C4-2B (cell line): ENCODE data around the gene KIR2DL1.
"Not testable (repeated sequence)": the region's sequence is repeated elsewhere in the genome, so short reads cannot be mapped to it uniquely, and the experiment has no call there.

ENCODE experiments used
- ZFX ChIP-seq: fragments of 450-650 bp; IDR thresholded peaks from 2 replicates; pipeline ENCODE4 v1.6.1; 2017
- TF ChIP-seq, protein P1 (sequence below): fragments of 450-650 bp; conservative IDR thresholded peaks from 2 replicates; pipeline ENCODE4 v1.5.1; 2017; ENCODE audit warnings: mild to moderate bottlenecking

DNA sequence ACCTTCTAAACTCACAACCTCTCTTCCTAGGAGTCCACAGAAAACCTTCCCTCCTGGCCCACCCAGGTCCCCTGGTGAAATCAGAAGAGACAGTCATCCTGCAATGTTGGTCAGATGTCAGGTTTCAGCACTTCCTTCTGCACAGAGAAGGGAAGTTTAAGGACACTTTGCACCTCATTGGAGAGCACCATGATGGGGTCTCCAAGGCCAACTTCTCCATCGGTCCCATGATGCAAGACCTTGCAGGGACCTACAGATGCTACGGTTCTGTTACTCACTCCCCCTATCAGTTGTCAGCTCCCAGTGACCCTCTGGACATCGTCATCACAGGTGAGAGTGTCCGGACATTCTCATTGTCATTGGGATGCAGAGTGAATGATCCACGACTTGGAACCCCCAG lies 27.6 kb upstream of the KIR2DL1 start:
- TF ChIP-seq, protein P1, sequence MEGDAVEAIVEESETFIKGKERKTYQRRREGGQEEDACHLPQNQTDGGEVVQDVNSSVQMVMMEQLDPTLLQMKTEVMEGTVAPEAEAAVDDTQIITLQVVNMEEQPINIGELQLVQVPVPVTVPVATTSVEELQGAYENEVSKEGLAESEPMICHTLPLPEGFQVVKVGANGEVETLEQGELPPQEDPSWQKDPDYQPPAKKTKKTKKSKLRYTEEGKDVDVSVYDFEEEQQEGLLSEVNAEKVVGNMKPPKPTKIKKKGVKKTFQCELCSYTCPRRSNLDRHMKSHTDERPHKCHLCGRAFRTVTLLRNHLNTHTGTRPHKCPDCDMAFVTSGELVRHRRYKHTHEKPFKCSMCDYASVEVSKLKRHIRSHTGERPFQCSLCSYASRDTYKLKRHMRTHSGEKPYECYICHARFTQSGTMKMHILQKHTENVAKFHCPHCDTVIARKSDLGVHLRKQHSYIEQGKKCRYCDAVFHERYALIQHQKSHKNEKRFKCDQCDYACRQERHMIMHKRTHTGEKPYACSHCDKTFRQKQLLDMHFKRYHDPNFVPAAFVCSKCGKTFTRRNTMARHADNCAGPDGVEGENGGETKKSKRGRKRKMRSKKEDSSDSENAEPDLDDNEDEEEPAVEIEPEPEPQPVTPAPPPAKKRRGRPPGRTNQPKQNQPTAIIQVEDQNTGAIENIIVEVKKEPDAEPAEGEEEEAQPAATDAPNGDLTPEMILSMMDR, result not testable (repeated sequence)
- not testable (repeated sequence) for TF ChIP-seq ZFX
